ENCODE data around the gene PHF11. TPM values are rescaled to one million over a fixed set of nuclear protein-coding genes. Genes with fewer than 3 reads are reported as not detected.
"Not testable (repeated sequence)": the region's sequence is repeated elsewhere in the genome, so short reads cannot be mapped to it uniquely, and the experiment has no call there.

PHF11 gene
- total RNA-seq, 2 donors from 2014 or later: 39.3 to 51.1 TPM

- Histone ChIP-seq H3K27me3 (replicated peaks; ENCODE audit: insufficient read depth) (no peaks in the 10 kb centered on the region), H3K9me3 (no peaks in the 10 kb centered on the region), H3K27ac (no peak overlapping the region), H3K4me1 (ENCODE audit: control insufficient read depth in 1 of 2, low read depth in 2 of 2) (no peaks in the 10 kb centered on the region), H3K36me3 (peaks cover 7% of the 10 kb centered on the region), H3K4me3 (no peak overlapping the region)
- no peak for DNase-seq (ENCODE audit: low spot score)
- no peak for ATAC-seq (ENCODE audit: insufficient number of reproducible peaks, low FRiP score, low read depth)
- TF ChIP-seq, protein P1, sequence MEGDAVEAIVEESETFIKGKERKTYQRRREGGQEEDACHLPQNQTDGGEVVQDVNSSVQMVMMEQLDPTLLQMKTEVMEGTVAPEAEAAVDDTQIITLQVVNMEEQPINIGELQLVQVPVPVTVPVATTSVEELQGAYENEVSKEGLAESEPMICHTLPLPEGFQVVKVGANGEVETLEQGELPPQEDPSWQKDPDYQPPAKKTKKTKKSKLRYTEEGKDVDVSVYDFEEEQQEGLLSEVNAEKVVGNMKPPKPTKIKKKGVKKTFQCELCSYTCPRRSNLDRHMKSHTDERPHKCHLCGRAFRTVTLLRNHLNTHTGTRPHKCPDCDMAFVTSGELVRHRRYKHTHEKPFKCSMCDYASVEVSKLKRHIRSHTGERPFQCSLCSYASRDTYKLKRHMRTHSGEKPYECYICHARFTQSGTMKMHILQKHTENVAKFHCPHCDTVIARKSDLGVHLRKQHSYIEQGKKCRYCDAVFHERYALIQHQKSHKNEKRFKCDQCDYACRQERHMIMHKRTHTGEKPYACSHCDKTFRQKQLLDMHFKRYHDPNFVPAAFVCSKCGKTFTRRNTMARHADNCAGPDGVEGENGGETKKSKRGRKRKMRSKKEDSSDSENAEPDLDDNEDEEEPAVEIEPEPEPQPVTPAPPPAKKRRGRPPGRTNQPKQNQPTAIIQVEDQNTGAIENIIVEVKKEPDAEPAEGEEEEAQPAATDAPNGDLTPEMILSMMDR (IDR thresholded peaks at IDR 0.05): no peak
Measured at GRCh38 chr13:49472186-49472585, 23.6 kb upstream of the PHF11 start.

GRCh38 chr13:49476529-49476928 lies 19.2 kb upstream of the PHF11 start:
- Histone ChIP-seq H3K9me3 (no peaks in the 10 kb centered on the region), H3K4me3 (no peak overlapping the region), H3K27ac (no peak overlapping the region), H3K36me3 (peaks cover 20% of the 10 kb centered on the region), H3K27me3 (replicated peaks; ENCODE audit: insufficient read depth) (no peaks in the 10 kb centered on the region), H3K4me1 (ENCODE audit: control insufficient read depth in 1 of 2, low read depth in 2 of 2) (no peaks in the 10 kb centered on the region)
- TF ChIP-seq, protein P1 (IDR thresholded peaks at IDR 0.05): no peak
- no peak for DNase-seq (ENCODE audit: low spot score)
- ATAC-seq (ENCODE audit: insufficient number of reproducible peaks, low FRiP score, low read depth): no peak

DNA sequence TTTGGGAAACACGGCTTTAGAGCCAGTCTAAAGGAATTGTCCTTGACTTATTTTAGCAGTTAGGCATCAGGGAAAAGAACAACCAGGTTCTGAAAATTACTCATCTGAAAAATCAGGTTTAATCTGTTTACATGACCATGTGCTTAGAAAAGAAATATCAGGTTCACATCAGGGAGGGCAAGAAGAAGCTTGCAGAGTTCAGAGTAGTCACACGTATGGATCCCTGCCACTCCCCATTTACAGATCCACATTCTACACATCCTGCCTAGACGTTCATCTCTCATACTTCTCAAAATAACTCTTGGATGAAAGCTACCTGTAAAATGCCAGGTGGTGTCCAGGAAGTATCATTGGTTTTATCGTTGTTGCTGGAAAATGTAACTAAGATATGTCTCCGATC lies 14.0 kb upstream of the PHF11 start:
- ATAC-seq (ENCODE audit: insufficient number of reproducible peaks, low FRiP score, low read depth) (no peak), DNase-seq (ENCODE audit: low spot score) (no peak)
- no peaks in the 10 kb centered on the region for H3K27me3 ChIP-seq (replicated peaks; ENCODE audit: insufficient read depth)
- TF ChIP-seq, protein P1 (IDR thresholded peaks at IDR 0.05): no peak
- no peak overlapping the region for H3K4me3 ChIP-seq
- no peak overlapping the region for H3K27ac ChIP-seq
- no peaks in the 10 kb centered on the region for H3K9me3 ChIP-seq
- H3K4me1 ChIP-seq (ENCODE audit: control insufficient read depth in 1 of 2, low read depth in 2 of 2): no peaks in the 10 kb centered on the region
- peaks cover 26% of the 10 kb centered on the region for H3K36me3 ChIP-seq

GRCh38 chr13:49488563-49488962 lies 7.2 kb upstream of the PHF11 start:
- DNase-seq (ENCODE audit: low spot score) (no peak), ATAC-seq (ENCODE audit: insufficient number of reproducible peaks, low FRiP score, low read depth) (no peak)
- Histone ChIP-seq H3K4me3 (no peak overlapping the region), H3K9me3 (no peaks in the 10 kb centered on the region), H3K27me3 (replicated peaks; ENCODE audit: insufficient read depth) (no peaks in the 10 kb centered on the region), H3K36me3 (peaks cover 20% of the 10 kb centered on the region), H3K4me1 (ENCODE audit: control insufficient read depth in 1 of 2, low read depth in 2 of 2) (no peaks in the 10 kb centered on the region), H3K27ac (no peak overlapping the region)
- TF ChIP-seq, protein P1 (IDR thresholded peaks at IDR 0.05): no peak

DNA sequence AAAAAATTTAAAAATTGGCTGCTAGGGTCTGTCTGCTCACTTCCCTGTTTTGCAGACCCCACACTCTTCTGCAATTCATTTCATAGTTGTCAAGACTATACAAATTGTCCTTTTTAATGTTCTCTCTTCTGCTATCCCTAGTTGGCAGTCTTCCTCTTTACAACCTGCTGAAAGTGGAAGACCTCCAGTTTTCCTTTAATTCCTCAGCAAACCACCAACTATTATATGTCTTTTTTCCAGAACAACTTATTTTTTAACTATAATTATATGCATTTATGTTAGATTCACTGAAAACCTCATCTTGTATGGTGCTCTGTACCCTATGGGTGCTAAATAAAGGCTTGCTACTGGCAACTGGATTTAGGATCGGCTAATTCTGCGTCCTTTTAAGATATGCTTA lies 1.1 kb upstream of the PHF11 start:
- H3K27me3 ChIP-seq (replicated peaks; ENCODE audit: insufficient read depth): no peaks in the 10 kb centered on the region
- H3K9me3 ChIP-seq: no peaks in the 10 kb centered on the region
- TF ChIP-seq, protein P1 (IDR thresholded peaks at IDR 0.05): no peak
- H3K4me3 ChIP-seq: peak overlapping the region; percentile 84
- ATAC-seq (ENCODE audit: insufficient number of reproducible peaks, low FRiP score, low read depth): no peak
- peaks cover 7 to 18% of the 10 kb centered on the region in 2 donors for H3K4me1 ChIP-seq (ENCODE audit: control insufficient read depth in 1 of 2, low read depth in 2 of 2)
- H3K27ac ChIP-seq: peak overlapping the region; percentile 94 to 95
- H3K36me3 ChIP-seq: no peaks in the 10 kb centered on the region
- no peak for DNase-seq (ENCODE audit: low spot score)

GRCh38 chr13:49496837-49497236 lies 1.1 kb downstream of the PHF11 start:
- H3K36me3 ChIP-seq; H3K27me3 ChIP-seq (replicated peaks; ENCODE audit: insufficient read depth); ATAC-seq (ENCODE audit: insufficient number of reproducible peaks, low FRiP score, low read depth); DNase-seq (ENCODE audit: low spot score); H3K9me3 ChIP-seq: not testable (repeated sequence)
- H3K4me1 ChIP-seq (ENCODE audit: control insufficient read depth in 1 of 2, low read depth in 2 of 2): peaks cover 7 to 24% of the 10 kb centered on the region in 2 donors
- H3K4me3 ChIP-seq: peak overlapping the region; percentile 84
- peak overlapping the region; percentile 93 to 95 for H3K27ac ChIP-seq

All from thoracic aorta (tissue), 2 donors.